Left kidney (tissue), 2 donors: Measurements from ENCODE around the gene DNAH1. TPM values are rescaled to one million over a fixed set of nuclear protein-coding genes. Genes with fewer than 3 reads are reported as not detected.

Experiments
- DNase-seq: peaks from one replicate; pipeline ENCODE4 v3.0.0-alpha.2; 2013
- polyA plus RNA-seq: library from polyadenylated mRNA; unstranded; fragments of 120-200 nt; gene quantifications from one replicate; pipeline ENCODE4 v1.2.1, GENCODE V29; 2013; ENCODE audit not compliant: insufficient read length

Gene DNAH1
- polyA plus RNA-seq, 1 donor: 14.8 TPM

GRCh38 chr3:52403271-52403841, 87.2 kb downstream of the DNAH1 start:
- no peak for DNase-seq

- no peak for DNase-seq
Observed at GRCh38 chr3:52403955-52404354, 87.8 kb downstream of the DNAH1 start.

- no peak for DNase-seq
Observed at GRCh38 chr3:52404391-52404790, 88.3 kb downstream of the DNAH1 start.

- no peak for DNase-seq
Observed at GRCh38 chr3:52405066-52405465, 88.9 kb downstream of the DNAH1 start.

- no peak for DNase-seq
Observed at GRCh38 chr3:52405601-52406110, 89.5 kb downstream of the DNAH1 start.

- DNase-seq: no peak
Observed at GRCh38 chr3:52406231-52406661, 90.1 kb downstream of the DNAH1 start.

- DNase-seq: no peak
Observed at GRCh38 chr3:52406791-52407510, 90.8 kb downstream of the DNAH1 start.

- DNase-seq: no peak
Observed at GRCh38 chr3:52407779-52408178, 91.7 kb downstream of the DNAH1 start.

- DNase-seq: no peak
Observed at GRCh38 chr3:52408466-52408865, 92.3 kb downstream of the DNAH1 start.

- DNase-seq: no peak
Observed at GRCh38 chr3:52415800-52416199, 99.7 kb downstream of the DNAH1 start.

- no peak for DNase-seq
Observed at GRCh38 chr3:52420388-52420787, 104.3 kb downstream of the DNAH1 start.

GRCh38 chr3:52422669-52423068, 106.5 kb downstream of the DNAH1 start:
- DNase-seq: no peak

- DNase-seq: no peak
Observed at GRCh38 chr3:52423173-52423572, 107.1 kb downstream of the DNAH1 start.

GRCh38 chr3:52428151-52429005, 112.3 kb downstream of the DNAH1 start:
- peak; percentile 68 for DNase-seq

GRCh38 chr3:52429031-52429430, 112.9 kb downstream of the DNAH1 start:
- no peak for DNase-seq

GRCh38 chr3:52429779-52430415, 113.8 kb downstream of the DNAH1 start:
- no peak for DNase-seq

GRCh38 chr3:52430416-52430810, 114.3 kb downstream of the DNAH1 start:
- no peak for DNase-seq

GRCh38 chr3:52431459-52432223, 115.5 kb downstream of the DNAH1 start:
- DNase-seq: no peak

- DNase-seq: no peak
Observed at GRCh38 chr3:52432225-52432624, 116.1 kb downstream of the DNAH1 start.

- no peak for DNase-seq
Observed at GRCh38 chr3:52432691-52433141, 116.6 kb downstream of the DNAH1 start.

- DNase-seq: no peak
Observed at GRCh38 chr3:52433328-52433995, 117.3 kb downstream of the DNAH1 start.
